GM04503 (cell line): ENCODE measurements around the gene PRKAG2.
"Not testable (repeated sequence)": the region's sequence is repeated elsewhere in the genome, so short reads cannot be mapped to it uniquely, and the experiment has no call there.

Experiments
- DNase-seq: peaks from one replicate; pipeline ENCODE4 v3.0.0-alpha.2; 2012; ENCODE audit warnings: low read depth

PRKAG2 gene

DNA sequence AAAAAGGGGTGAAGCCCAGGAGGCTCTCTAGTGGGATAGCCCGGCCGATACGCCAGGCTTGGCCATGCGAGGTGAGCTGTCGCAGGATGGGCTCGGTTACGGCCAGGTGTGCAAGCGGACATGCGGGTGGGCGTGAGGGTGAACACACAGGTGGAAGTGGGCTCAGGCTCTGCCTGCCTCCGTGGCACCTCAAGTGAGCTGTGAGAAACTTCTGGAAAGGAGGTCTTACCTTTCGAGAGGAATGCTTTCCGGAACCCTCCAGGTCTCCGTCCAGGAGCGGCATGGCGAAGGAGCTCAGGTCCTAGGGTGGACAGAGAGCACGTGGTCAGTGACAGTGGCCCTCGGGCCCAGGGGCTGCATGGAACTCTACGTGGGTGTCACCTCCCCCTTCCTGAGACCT is 90.7 kb downstream of the PRKAG2 start:
- no peak for DNase-seq

DNA sequence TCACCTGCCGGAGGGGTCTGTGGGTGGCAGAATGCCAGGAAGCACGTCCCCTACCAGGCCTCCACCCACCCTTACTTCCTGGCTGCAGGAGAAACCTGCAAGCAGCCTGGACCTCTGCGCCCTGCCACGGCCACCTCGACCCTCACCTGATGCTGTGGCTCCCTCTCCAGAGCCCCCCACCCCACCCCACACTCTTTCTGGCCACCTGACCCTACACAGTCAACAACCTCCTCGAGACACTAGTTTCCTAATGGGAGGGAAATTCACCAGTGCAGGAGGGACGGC is 91.3 kb downstream of the PRKAG2 start:
- no peak for DNase-seq

DNA sequence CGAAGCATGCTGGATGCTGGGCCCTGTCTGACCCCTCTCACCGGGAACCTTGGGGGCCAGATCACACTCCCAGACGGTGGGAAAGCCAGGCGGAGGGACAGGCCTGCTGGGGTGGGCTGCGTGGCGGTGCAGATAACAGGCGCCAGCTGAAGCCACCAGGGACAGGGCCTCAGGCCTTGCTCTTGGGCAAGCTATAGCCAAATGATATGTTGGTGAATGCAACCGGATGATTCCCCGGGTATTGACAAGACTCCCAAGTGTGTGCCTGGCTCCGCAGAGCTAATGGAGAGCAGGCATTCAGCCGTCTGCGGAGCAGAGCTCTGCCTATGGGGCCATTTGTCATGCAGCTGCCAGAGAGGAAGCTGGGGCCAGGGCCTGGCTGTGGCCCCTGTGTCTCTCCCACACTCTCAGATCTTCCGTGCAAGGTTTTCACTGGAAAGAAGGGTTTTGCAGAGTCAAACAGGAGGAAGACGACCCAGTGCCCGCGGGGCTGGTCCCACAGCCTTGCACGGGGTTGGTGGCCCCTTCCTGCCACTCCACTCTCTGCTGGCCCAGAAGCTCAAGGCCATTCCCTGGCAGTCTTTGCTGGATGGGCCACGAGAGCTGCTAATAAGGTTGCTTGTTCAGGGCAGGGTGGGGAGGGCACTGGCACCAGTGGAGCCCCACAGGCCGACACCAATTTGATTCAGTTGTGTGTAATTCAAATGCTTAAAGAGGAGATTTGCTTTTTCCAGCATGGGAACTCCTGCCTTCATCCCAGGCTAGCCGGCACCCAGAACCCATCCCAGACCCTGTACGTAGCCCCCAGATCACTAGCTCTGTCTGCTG is 91.8 kb downstream of the PRKAG2 start:
- DNase-seq = no peak

DNA sequence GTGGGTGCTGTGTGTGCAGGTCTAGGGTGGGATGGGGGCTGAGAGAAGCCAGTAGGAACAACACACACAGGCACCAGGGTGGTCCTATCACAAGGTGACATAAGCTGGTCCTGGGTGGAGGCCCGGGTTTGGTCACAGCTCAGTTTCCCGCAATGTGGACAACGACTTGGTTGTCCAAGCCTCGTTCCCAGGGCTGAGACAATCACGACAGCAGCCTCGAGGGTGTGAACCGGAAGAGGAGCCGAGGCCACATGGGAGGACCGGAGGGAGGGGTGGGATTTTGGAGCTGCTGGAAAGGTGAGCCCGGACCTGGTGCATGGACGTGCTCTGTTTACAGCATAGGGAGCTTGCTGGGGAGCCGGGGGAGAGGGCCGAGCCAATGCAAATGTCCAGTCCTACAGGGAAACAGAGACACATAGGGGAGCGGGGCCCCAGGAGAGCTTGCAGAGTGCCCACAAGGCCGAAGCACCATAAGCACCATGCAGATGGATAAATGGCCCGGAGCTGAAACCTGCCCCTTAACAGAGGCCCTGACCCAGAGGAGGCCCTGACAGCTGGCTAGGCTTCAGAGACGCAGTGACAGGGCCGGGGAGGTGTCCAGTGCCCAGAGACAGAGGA is 92.8 kb downstream of the PRKAG2 start:
- no peak for DNase-seq

DNA sequence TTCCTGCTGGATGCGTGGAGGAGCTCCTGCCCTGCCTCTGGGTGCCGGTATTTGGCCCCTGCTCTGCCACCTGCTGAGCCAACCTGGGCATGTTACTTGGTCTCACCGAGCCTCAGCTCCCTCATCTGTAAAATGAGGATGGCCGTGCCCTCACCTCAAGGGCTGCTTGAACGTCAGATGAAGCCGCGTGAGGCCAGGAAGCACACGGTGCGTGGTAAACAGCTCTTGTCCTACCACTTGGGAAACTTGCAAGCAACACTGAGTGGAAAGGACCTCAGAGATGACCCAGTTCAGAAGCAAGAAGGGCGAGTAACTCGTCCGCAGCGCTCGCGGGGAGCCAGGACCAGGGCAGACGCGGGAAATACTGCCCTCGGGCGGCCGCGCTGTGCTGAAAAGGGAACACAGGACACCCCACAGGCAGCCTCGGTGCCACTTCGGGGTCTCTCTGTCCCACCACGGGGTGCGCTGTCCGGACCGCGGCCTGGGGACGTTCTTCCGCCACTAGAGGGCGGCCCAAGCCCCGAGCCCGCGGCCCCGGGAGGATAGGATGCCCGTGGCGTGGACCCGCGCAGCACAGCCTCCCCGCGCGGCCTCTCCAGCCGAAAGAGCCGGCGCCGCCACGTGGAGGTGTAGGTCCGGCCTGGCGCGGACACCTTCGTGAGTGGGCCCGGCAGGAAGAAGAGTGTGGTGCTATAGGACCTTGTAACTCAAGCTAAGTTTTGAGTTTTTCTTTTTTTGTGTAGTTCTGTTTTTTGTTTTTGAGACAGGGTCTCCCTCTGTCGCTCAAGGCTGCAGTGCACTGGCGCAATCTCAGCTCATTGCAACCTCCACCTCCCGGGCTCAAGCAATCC is 94.1 kb downstream of the PRKAG2 start:
- no peak for DNase-seq

DNA sequence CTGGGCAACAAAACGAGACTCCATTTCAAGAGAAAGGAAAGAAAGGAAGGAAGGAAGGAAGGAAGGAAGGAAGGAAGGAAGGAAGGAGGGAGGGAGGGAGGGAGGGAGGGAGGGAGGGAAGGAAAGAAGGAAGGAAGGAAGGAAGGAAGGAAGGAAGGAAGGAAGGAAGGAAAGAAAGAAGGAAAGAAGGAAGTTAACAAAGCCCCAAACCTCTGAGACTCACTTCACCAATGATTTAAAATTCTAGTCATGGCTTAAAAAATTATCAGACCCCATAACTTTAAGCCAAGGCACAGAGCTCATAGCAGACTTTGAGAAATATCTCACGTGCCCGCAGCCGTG is 94.7 kb downstream of the PRKAG2 start:
- DNase-seq = not testable (repeated sequence)

DNA sequence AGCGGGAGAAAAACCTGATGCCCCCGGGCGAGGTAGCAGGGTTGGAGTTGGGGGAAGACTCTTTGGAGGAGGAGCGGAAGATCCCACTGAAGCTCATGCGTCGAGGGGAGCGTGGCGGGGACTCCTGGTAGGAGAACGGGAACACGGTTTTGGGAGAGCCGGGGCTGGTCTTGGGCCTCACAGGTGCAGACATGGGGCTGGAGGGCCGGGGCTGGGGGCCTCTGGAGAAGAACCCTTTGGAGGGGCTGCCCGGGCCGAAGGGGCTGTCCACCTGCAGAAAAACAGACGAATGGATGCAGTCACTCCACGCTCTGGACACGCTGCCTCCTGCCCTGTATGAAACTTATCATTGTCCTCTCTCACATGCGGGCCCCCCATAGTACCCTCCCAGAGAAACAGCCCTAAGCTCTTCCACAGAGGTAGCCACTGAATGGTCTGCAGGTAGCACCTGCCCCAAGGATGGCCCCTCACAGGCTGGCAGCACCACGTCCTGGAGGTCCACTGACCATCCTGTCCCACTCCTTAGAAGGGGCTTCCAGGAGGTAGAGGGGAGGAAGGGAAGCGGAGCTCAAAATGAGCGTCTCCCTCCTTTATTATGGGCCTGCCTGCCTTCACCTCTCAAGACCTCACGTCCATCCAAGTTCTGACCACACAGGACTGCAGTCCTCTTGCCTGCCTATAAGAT is 95.6 kb downstream of the PRKAG2 start:
- DNase-seq = no peak

DNA sequence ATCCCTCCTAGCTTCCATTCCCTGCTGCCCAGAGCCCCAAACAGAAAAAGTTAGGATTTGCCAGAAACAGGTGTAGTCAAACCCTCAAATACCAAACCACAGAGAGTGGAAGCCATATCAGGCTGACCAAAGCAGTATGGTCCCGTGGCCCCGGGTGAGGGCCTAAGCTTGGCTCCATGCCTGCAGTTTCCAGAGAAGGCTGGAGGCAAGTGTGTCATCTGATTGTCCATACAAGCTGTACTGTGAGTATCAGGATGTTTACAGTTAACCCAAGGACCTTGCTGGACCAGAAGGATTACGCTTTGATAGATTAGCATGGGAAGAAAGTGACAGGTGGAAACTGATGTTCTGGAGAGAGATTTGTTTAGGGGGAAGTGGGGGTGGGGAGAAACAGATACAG is 96.3 kb downstream of the PRKAG2 start:
- DNase-seq = no peak

DNA sequence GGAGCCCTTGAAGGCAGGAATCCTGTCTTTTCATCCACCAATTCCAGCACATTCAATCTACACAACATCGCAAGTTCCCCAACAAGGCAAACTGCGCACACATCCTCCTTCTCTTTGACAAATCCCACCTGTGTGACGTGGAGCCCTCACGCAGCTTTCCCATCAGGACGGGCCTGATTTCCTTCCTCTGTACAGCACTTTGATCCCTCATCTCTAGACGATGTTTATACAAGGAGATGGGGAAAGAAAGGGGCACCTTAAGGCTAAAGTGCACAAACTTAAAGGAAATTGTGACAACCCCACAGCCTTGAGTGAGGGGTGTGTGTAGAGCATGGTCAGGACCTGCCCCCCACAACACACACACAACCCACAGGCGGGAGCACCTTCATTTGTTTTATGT is 97.2 kb downstream of the PRKAG2 start:
- DNase-seq = no peak

DNA sequence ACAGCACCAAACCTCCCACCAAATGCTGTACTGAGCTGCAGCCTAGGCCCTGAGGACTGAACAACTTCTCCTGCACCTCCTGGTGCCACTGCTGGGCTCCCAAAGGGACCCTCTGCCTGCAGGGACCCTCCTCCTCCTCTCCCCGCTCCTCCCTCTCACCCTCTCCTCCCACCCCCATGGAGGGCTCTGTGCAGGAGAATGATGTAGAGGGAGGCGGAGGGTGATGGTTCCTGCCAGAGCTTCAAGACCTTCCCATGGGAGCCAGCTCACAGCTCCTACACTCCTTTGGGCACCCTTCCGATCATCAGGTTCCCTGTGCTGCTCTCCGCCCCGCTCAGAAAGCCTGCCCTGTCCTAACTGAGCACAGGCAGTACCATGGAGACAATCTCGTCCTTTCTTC is 97.7 kb downstream of the PRKAG2 start:
- no peak for DNase-seq

DNA sequence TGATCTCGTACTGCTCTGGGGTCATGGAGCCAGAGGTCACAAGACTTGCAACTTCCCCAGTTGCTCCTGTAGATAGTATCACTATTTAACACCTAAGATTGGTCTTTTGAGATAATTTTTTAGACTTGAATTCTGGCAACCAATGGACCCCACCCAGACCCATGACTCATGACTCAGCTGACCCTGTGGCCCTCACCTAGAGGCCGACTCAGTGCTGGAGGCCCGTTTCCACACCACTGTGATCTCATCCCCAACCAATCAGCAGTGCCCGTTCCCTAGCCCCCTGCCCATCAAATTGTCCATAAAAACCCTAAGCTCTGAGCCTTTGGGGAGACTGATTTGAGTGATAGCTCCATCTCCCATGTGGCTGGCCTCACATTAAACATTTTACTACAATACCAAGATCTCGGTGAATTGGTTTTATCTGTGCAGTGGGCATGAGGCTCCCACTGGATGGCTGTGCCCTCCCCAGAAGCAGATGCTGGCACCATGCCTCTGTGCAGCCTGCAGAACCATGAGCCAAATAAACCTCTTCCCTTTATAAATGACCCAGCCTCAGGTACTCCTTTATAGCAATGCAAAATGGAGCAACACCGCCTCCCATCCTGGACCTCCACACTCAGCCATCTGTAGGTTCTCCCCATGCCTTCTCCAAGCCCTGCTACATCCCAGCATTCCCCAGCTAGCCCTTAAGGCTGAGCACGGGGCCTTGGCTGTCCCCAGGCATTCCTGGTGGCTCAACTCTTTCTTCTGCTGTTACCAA is 98.8 kb downstream of the PRKAG2 start:
- no peak for DNase-seq

DNA sequence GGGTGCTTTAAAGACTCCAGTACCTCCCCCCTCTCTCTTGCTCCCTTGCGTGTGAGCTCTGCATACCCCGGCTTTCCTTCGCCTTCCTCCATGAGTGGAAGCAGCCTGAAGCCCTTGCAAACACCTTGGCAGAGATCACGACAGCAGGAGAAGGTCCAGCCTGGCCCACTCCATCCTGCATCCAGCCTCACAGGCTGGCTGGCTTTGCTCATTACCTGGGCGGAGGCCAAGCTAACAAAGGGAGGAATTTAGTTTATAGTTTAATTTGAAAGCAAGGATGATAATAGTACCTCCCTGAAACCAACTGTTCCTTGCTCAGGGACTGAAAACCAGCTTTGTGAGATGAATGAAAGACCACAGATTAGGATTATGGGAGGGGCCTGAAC is 99.4 kb downstream of the PRKAG2 start:
- no peak for DNase-seq

DNA sequence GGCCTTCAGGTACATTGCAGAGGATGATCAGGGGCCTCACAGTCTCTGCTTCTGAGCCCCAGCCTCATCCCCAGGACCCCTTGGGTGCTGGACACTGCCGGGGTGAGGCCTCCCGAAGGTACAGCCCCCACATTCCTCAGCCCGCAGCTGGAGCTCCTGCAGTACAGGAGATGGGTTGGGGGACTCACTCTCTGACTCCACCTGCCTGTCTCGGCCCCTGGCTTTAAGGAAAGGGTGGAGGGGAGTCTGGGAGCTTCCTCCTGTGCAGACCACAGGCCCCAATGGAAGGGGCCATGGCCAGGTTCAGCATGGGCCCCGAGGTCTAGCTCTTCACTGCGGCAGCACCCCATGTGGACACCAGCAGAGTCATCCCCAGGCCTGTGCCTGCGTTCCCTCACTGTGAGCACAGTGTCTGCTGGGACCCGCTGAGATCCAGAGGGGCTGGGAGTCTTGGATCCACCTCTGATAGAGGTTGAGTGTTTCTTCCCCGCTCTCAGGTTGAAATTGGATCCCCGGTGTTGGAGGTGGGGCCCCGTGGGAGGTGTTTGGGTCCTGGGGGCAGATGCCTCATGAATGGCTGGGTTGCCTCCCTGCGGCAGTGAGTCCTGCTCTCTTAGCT is 99.9 kb downstream of the PRKAG2 start:
- DNase-seq = no peak

DNA sequence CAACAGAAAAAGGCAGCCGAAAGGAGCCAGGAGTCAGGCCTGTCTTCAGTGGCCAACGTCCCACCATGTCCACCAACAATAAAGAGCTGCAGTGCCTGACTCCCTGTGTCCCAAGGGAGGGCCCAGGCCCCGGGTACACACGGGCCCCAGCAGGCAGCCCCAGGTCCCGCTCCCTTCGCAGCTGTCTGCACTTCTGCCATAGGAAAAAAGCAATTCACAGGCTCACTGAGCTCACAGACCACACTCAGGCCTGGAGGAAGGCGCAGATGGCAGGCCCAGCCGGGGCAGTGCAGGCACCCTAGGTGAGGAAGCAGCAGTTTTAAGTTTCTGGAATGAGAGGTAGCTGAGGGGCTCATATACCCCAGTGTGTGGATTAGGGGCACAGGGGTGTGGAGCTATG is 100.5 kb downstream of the PRKAG2 start:
- no peak for DNase-seq

DNA sequence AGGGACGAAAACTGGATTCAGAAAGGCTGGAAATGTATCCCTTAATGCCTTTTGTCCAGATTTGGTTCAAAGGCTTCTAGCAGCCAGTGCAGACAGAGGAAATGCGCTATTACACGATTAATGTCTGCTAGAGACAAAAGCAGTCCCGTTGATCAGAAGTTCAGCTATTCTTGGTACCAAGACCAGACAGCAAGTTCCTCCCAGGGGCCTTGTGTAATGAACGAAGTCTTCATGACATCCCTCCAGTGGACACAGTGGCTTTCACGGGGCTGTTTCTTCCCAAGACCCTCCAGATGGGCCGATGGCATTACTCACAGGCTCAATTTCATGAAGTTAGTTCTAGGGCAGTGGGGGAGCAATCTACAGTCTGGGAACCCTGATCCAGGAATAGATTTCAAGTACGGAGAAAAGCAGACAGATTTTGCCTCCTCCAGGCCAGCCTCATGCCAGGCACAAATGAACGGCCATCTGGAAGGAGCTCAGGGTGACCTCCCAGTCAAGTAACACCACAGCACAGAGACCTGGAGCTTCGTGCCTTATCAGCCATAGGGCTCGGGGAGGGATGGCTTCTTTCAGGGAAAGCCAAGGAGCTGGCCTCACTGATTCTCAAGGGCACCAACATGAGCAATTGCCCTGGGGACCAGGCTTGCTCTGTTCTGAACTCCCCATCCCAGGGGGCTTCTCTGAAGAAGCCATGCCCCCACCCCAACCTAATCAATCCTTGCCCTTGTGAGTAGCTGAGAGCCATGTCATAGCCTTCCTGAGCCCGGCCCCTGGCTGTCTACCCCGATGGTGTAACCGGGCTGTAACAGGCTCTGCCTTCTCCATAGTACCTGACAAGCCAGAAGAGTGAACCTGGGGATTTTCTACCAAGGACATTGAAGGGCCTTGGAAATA is 101.1 kb downstream of the PRKAG2 start:
- no peak for DNase-seq

DNA sequence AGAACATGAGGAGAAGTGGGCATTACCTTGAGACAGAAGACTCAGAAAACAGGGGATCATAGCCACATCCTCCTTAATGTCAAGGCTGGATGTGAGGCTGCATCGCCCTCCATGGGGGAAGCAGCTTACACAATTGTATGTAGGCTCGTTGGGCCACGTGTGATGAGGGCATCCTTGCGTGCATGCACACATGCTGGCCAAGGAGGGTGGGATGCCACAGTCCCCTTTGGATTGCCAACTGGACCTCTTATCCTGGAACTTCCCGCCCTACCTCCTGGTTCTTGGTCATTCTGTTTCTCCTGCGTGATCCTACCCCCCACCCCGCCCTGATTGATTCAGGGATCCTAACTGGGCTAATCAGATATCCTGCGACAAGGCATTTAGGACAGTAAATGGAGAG is 102.0 kb downstream of the PRKAG2 start:
- no peak for DNase-seq

DNA sequence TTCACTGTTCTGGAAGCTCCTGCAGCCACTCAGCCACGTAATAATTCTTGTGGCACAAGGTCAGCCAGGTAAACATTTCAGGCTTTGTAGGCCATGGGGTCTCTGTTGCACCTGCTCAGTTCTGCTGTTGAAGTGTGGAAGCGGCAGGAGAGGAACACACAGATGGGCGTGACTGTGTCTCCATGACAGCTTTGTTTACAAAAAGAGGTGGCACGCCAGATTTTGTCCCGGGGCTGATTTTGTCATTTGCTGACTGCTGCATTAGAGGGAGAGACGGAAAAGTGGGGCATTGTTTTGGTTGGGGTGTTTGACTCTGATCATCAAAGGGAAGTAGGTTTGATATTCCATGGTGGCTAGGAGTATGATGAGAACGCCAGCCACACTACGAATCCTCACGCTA is 103.1 kb downstream of the PRKAG2 start:
- DNase-seq = no peak

DNA sequence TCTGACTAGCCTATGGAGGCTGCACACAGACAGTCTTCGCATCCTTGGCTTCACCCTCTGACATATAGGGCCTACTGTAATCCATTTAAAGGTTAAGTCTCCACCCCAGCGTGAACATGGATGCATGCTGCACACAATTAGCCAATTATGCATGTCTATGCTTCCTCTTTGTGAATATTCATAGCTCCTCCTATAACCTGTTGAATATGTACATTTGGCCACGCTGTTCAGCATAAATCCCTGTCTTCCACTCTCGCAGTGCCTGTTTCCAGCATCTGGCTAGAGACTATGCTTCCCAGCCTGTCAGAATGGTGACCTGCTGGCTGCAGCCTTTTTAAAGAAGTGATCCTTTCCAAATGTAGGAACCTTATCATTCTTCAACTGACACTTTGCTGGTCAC is 106.7 kb downstream of the PRKAG2 start:
- DNase-seq = no peak

DNA sequence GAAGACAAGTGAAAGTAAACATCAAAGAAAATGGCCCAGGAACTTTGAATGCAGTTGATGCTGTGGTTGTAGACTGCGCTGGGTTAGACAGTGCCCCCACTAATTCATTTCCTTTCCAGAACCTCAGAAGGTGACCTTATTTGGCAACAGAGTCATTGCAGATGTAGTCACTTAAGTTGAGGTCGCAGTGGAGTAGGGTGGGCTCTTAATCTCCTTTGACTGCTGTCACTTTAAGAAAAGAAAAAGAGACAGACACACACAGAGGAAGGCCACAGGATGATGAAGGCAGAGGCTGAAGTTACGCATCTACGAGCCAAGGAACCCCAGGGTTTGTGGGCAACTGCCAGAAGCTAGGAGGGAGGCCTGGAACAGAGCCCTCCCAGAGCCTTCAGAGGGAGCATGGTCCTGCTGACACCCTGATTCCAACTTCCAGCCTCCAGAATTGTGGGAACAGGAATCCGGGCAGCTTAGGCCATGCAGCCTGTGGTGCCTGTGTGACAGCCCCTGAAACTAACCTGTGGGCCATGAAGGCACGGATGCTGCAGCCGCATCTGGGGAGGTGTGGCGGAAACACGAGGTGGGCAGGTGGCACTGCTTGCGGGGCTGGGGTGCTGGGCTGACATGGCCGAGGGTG is 107.6 kb downstream of the PRKAG2 start:
- DNase-seq = no peak

DNA sequence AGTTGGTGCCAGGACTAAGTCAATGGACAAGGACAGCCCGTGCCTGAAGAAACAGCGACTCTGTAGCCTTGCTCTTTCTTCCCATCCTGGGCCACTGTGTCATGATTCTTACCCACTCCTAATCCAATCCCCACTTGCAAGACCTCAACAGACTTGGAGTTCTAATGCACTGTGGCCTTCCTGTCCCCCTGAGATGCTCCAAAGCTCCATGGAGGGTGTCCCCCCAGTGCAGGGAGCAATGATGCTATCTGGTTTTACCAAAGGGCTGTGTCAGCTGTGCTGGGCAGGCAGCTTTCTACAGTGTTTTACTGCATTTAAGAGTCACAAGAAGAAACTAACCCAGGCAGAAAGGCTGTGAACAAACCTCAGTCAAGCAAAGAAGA is 108.1 kb downstream of the PRKAG2 start:
- DNase-seq = no peak
